Testis (tissue), 3 donors: ENCODE measurements around the gene RDH5. TPM values are rescaled to one million over a fixed set of nuclear protein-coding genes. Genes with fewer than 3 reads are reported as not detected.

ENCODE experiments used
- DNase-seq: peaks from one replicate; pipeline ENCODE4 v3.0.0-alpha.2; 2019
- H3K27ac ChIP-seq, 2 donors: fragments of 200-600 bp; sonication (generic); one replicate each; pipeline ENCODE4 v1.5.1; 2019
- H3K27me3 ChIP-seq: fragments of 200-600 bp; sonication (generic); one replicate; pipeline ENCODE4 v1.5.1; 2019
- H3K36me3 ChIP-seq: fragments of 200-600 bp; sonication (generic); one replicate; pipeline ENCODE4 v1.5.1; 2017; ENCODE audit warnings: low read depth; ENCODE audit errors: missing control alignments
- H3K4me1 ChIP-seq: fragments of 200-600 bp; sonication (generic); one replicate; pipeline ENCODE4 v1.5.1; 2019
- H3K4me3 ChIP-seq, 2 donors: fragments of 200-600 bp; sonication (generic); one replicate each; pipeline ENCODE4 v1.5.1; 2017 to 2019
- H3K9me3 ChIP-seq: fragments of 200-600 bp; sonication (generic); one replicate; pipeline ENCODE4 v1.5.1; 2017
- CTCF ChIP-seq, 3 experiments: fragments of 450-650 bp in 2 of 3; fragments of 200-600 bp in 1 of 3; sonication (generic) in 1 of 3; IDR thresholded peaks; one replicate each; pipeline ENCODE4 v1.5.1; 2016 to 2019; ENCODE audit warnings: antibody characterized with exemption in 3 of 3, mild to moderate bottlenecking in 2 of 3, moderate library complexity in 1 of 3
- POLR2A ChIP-seq: fragments of 450-650 bp; IDR thresholded peaks from one replicate; pipeline ENCODE4 v1.6.1; 2017; ENCODE audit warnings: antibody characterized with exemption, mild to moderate bottlenecking, moderate library complexity
- WGBS, 2 donors: methylation state at CpG; one replicate each; pipeline ENCODE4 v1.1.5; 2018; 5-methylcytosine and 5-hydroxymethylcytosine counted together
- intact Hi-C: fragments of 100-400 bp; cut with DNase I; formaldehyde crosslinking; loops from one replicate; pipeline ENCODE4 v1.15.1; 2023; ENCODE audit warnings: low total_unique reads
- polyA plus RNA-seq: library from polyadenylated mRNA; stranded (reverse); fragments of 350-450 nt; fragmentation: Illumina TruSeq; extraction: RNeasy Lipid Tissue Mini Kit (QIAGEN cat#74804); gene quantifications from one replicate; pipeline ENCODE4 v1.2.3, GENCODE V29; 2014; ENCODE audit warnings: low read depth, low replicate concordance; ENCODE audit not compliant: insufficient read depth
- total RNA-seq, 2 donors: library from RNA; depleted of rRNA; stranded (reverse); fragments of >200 nt; gene quantifications; one replicate each; pipeline ENCODE4 v1.2.3, GENCODE V29; 2016

RDH5 gene
- total and polyA plus RNA-seq, 3 donors from 2014 or later: 9.8 to 18.0 (median 15.1) TPM

DNA sequence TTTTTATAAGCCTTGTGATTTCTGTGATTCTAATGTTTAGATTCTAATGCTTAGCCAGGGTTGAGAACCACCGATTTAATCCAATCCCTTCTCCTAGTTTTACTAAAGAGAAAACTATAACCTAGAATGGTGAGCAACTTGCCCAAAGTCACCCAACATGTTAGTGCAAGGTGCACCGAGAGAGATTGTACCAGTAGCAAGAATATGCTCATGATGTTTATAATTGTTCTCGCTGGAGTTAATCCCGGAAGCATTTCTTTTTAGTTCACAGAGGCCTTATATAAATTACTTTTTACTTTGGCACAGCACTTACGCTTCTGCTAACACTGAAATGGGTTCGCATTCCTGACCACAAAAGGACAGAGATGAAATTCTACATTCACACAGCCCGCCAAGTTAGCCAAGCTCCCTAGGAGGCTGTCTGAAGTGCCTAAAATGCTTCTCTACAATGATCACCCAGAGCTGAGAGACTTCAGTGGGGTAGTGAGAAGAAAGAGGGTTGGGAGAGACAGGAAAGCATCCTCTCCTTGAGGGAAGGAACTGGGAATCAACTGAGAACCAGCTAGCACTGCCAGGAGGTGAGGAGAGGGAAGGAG lies 4.9 kb upstream of the RDH5 start:
- H3K27ac ChIP-seq: peak overlapping the region; percentile 90 to 96
- H3K4me3 ChIP-seq: peak overlapping the region; percentile 85 to 95
- TF ChIP-seq POLR2A (no peak), CTCF (IDR thresholded peaks at IDR 0.05) (no peak)
- H3K4me1 ChIP-seq: peaks cover 60% of the 10 kb centered on the region
- no peaks in the 10 kb centered on the region for H3K9me3 ChIP-seq
- H3K36me3 ChIP-seq: no peaks in the 10 kb centered on the region
- no peak for DNase-seq
- intact Hi-C loops: no loop called here
- 48 to 52% methylated on average over 7 of the region's 7 CpGs for WGBS, 2 donors
- no peaks in the 10 kb centered on the region for H3K27me3 ChIP-seq

- Histone ChIP-seq H3K27ac (peak within 1 kb of the TSS; percentile 90 to 96), H3K4me1 (peaks cover 66% of the 10 kb centered on the region), H3K27me3 (no peaks in the 10 kb centered on the region), H3K4me3 (peak within 1 kb of the TSS; percentile 85 to 95), H3K9me3 (no peaks in the 10 kb centered on the region), H3K36me3 (no peaks in the 10 kb centered on the region)
- DNase-seq: peak; percentile 95
- intact Hi-C loops: no loop called here
- 1% methylated on average over 22 to 42 of the region's 42 CpGs for WGBS, 2 donors
- no peak for TF ChIP-seq POLR2A
- peak in 1 of 3 experiments; percentile 34 for TF ChIP-seq CTCF (IDR thresholded peaks at IDR 0.05)
Observed at GRCh38 chr12:55715833-55716581, 4.2 kb upstream of the RDH5 start, which contains the start of gene BLOC1S1. TSS of gene BLOC1S1 (plus strand) at chr12:55716046. CDS start at chr12:55716052, 6 bp downstream.

DNA sequence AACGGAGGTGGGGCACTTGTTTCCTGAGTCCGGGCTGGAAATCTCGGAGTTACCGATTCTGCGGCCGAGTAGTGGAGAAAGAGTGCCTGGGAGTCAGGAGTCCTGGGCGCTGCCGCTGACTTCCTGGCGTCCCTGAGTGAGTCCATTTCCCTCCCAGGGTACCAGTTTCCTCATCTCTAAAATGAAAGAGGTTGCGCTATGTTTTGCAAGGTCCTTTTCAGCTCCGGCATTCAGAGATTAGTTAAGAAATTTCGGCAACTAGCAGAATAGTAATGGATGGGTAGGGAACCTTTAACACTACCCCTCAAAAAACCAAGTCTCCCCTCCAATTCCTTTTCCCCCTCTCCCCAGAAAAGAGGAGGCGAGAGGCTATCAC lies 3.6 kb upstream of the RDH5 start:
- peaks cover 69% of the 10 kb centered on the region for H3K4me1 ChIP-seq
- WGBS, 2 donors: 3% methylated on average over 13 of the region's 13 CpGs
- intact Hi-C loops: no loop called here
- no peak for TF ChIP-seq POLR2A
- no peak for TF ChIP-seq CTCF (IDR thresholded peaks at IDR 0.05)
- peak overlapping the region; percentile 90 to 96 for H3K27ac ChIP-seq
- peak overlapping the region; percentile 85 to 95 for H3K4me3 ChIP-seq
- H3K36me3 ChIP-seq: no peaks in the 10 kb centered on the region
- no peaks in the 10 kb centered on the region for H3K9me3 ChIP-seq
- DNase-seq: no peak
- H3K27me3 ChIP-seq: no peaks in the 10 kb centered on the region

GRCh38 chr12:55717011-55718007 lies 2.9 kb upstream of the RDH5 start:
- no peak for DNase-seq
- H3K4me1 ChIP-seq: peaks cover 63% of the 10 kb centered on the region
- H3K4me3 ChIP-seq: peak overlapping the region; percentile 85 to 95
- no peak for TF ChIP-seq POLR2A
- no peaks in the 10 kb centered on the region for H3K9me3 ChIP-seq
- H3K36me3 ChIP-seq: no peaks in the 10 kb centered on the region
- intact Hi-C loops: no loop called here
- 22 to 36% methylated on average over 8 of the region's 8 CpGs for WGBS, 2 donors
- H3K27ac ChIP-seq: peak overlapping the region; percentile 90 to 96
- H3K27me3 ChIP-seq: no peaks in the 10 kb centered on the region

DNA sequence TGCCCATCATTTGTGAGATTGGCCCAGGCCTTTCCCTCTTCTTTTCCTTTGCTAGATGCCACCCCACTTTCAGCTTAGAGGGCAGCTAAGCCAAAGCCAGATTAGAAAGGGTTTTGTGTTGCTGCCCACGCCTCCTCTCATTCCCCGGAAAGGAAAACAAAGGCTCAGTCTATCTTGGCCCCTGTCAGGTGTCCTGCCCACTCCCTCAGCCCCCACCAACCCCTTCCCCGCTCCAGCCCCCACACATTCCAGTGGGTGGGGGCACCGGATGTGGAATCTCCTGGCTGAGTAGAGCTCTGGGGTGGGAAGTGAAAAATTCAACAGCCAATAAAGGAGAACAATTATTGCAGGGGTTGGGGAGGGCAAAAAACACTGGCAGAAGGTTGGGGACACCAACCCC lies 2.2 kb upstream of the RDH5 start:
- no peaks in the 10 kb centered on the region for H3K27me3 ChIP-seq
- H3K4me1 ChIP-seq: peaks cover 57% of the 10 kb centered on the region
- WGBS, 2 donors: 22 to 27% methylated on average over 4 of the region's 4 CpGs
- H3K9me3 ChIP-seq: no peaks in the 10 kb centered on the region
- H3K36me3 ChIP-seq: no peaks in the 10 kb centered on the region
- peak overlapping the region in 1 of 2 donors; percentile 68 for H3K27ac ChIP-seq
- intact Hi-C loops: no loop called here
- no peak overlapping the region for H3K4me3 ChIP-seq
- DNase-seq: peak; percentile 69
- TF ChIP-seq CTCF (IDR thresholded peaks at IDR 0.05) (no peak), POLR2A (no peak)
